ENCODE data around the gene ROM1. TPM values are rescaled to one million over a fixed set of nuclear protein-coding genes. Genes with fewer than 3 reads are reported as not detected.
A peak's percentile ranks its signal among the peaks of the same experiment; 100 is the strongest.

ROM1 gene
- total and polyA plus RNA-seq, 2 donors from 2014 or later, result 7.9 to 11.1 TPM

DNA sequence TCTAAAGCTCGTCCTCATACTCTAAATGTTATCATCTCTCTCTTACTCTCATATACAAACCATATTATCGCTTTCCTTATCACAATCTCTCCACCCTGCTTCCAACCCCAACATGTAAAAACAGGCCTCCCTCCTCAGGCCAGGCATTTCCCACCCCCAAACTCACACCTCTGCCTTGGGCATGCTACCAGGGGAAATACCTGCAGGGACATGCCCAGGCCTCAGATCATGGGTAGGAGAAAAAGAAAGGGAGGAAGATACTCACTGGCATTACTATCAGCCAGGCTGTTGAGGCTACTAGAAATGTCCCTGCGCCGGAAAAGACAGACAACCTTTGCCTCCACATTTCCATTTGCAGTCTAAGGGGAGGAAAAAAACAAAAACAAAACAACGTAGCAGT lies 13.2 kb upstream of the ROM1 start:
- H3K4me1 ChIP-seq (ENCODE audit: control insufficient read depth in 2 of 3, insufficient read depth in 2 of 3, low read depth in 1 of 3, low read length in 3 of 3), result peaks cover 5 to 18% (median 17%) of the 10 kb centered on the region in 3 donors
- FAIRE-seq, result no peak

DNA sequence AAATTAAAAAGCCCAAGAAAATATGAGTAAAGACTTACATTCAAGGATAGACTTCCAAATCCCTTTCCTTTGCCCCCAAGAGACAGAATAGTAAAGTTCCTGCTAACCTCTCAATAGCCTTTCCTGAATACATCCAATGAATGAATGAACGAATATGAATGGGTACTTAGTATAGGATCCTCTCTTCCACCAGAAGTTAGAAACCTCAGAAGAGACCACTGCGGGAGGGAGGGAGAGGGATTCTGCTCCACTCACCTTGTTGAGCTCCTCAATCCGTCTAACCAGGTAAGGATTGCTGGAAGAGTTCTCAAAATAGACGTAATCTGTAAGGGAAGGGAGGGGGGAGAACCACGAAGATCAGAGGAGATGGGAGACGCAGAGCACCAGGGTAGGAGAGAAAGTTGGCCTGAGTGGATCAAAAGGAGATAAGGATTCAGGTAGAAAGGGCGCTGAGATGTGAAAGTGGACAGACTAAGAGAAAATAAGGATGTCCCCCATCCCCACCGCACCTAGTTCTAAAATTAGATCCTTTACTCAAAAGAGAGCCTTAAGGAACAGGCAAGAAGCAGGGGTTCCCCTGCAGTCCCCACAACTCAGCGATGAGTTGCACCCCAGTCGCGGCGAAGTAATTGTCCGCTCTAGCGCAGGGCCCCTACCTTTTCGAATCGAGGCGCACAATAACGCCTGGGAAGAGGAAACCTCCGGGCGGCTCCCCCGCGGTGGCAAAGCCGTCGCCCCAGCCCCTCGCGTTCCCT lies 12.5 kb upstream of the ROM1 start:
- no peak for FAIRE-seq
- Histone ChIP-seq H3K4me1 (ENCODE audit: control insufficient read depth in 2 of 3, insufficient read depth in 2 of 3, low read depth in 1 of 3, low read length in 3 of 3) (peaks cover 5 to 18% (median 17%) of the 10 kb centered on the region in 3 donors), H3K9ac (ENCODE audit: low read length in 3 of 3) (peak overlapping the region; percentile 74 to 79 (median 74)), H3K36me3 (ENCODE audit: control insufficient read depth in 2 of 3, insufficient read depth in 3 of 3, low read length in 3 of 3) (peaks cover 8 to 32% (median 29%) of the 10 kb centered on the region in 3 donors), H3K27me3 (ENCODE audit: control insufficient read depth, insufficient read depth, low read length) (no peaks in the 10 kb centered on the region), H3K27ac (ENCODE audit: low read depth in 2 of 2, low read length in 2 of 2) (peak overlapping the region; percentile 91 to 93), H3K9me3 (ENCODE audit: control insufficient read depth in 2 of 3, insufficient read depth in 1 of 3, low read length in 3 of 3) (no peaks in the 10 kb centered on the region), H3K4me3 (ENCODE audit: low read length in 3 of 3) (peak overlapping the region; percentile 64 to 77 (median 70))
- intact Hi-C loops (cut with DNase I), result no loop called here
- TF ChIP-seq, protein P1, sequence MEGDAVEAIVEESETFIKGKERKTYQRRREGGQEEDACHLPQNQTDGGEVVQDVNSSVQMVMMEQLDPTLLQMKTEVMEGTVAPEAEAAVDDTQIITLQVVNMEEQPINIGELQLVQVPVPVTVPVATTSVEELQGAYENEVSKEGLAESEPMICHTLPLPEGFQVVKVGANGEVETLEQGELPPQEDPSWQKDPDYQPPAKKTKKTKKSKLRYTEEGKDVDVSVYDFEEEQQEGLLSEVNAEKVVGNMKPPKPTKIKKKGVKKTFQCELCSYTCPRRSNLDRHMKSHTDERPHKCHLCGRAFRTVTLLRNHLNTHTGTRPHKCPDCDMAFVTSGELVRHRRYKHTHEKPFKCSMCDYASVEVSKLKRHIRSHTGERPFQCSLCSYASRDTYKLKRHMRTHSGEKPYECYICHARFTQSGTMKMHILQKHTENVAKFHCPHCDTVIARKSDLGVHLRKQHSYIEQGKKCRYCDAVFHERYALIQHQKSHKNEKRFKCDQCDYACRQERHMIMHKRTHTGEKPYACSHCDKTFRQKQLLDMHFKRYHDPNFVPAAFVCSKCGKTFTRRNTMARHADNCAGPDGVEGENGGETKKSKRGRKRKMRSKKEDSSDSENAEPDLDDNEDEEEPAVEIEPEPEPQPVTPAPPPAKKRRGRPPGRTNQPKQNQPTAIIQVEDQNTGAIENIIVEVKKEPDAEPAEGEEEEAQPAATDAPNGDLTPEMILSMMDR (IDR thresholded peaks at IDR 0.05; ENCODE audit: borderline replicate concordance, extremely low read depth, insufficient read depth), result no peak
- DNase-seq, result peak in 2 of 5 donors; percentile 23 to 30

More for the DNA sequence above, 13.2 kb upstream of the ROM1 start:
- Histone ChIP-seq H3K9me3 (ENCODE audit: control insufficient read depth in 2 of 3, insufficient read depth in 1 of 3, low read length in 3 of 3) (no peaks in the 10 kb centered on the region), H3K27ac (ENCODE audit: low read depth in 2 of 2, low read length in 2 of 2) (no peak overlapping the region), H3K27me3 (ENCODE audit: control insufficient read depth, insufficient read depth, low read length) (no peaks in the 10 kb centered on the region), H3K4me3 (ENCODE audit: low read length in 3 of 3) (peak overlapping the region; percentile 5 to 77 (median 64)), H3K9ac (ENCODE audit: low read length in 3 of 3) (peak overlapping the region; percentile 8 to 74 (median 74)), H3K36me3 (ENCODE audit: control insufficient read depth in 2 of 3, insufficient read depth in 3 of 3, low read length in 3 of 3) (peaks cover 8 to 35% (median 34%) of the 10 kb centered on the region in 3 donors)
- TF ChIP-seq, protein P1 (IDR thresholded peaks at IDR 0.05; ENCODE audit: borderline replicate concordance, extremely low read depth, insufficient read depth), result no peak
- intact Hi-C loops (cut with DNase I), result no loop called here
- DNase-seq, result peak in 1 of 5 donors; percentile 35

DNA sequence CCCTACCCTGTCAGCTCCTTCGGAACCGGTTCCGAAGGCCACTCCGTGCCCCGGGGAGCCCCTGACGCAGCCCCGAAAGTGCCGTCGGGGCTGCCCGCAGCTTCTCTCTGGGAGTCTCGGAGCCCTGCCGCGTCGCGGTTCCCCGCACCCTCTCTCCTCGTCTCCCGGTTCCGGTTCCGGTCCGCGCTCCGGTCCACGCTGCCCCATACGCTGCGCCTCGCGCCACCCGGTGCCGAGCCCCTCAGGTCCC lies 12.0 kb upstream of the ROM1 start:
- no peak for FAIRE-seq
- Histone ChIP-seq H3K9ac (ENCODE audit: low read length in 3 of 3) (peak overlapping the region; percentile 74 to 79 (median 74)), H3K27me3 (ENCODE audit: control insufficient read depth, insufficient read depth, low read length) (no peaks in the 10 kb centered on the region), H3K9me3 (ENCODE audit: control insufficient read depth in 2 of 3, insufficient read depth in 1 of 3, low read length in 3 of 3) (no peaks in the 10 kb centered on the region), H3K4me3 (ENCODE audit: low read length in 3 of 3) (peak overlapping the region; percentile 64 to 77 (median 70)), H3K4me1 (ENCODE audit: control insufficient read depth in 2 of 3, insufficient read depth in 2 of 3, low read depth in 1 of 3, low read length in 3 of 3) (peaks cover 5 to 18% (median 17%) of the 10 kb centered on the region in 3 donors), H3K36me3 (ENCODE audit: control insufficient read depth in 2 of 3, insufficient read depth in 3 of 3, low read length in 3 of 3) (peaks cover 8 to 32% (median 24%) of the 10 kb centered on the region in 3 donors), H3K27ac (ENCODE audit: low read depth in 2 of 2, low read length in 2 of 2) (peak overlapping the region; percentile 91 to 93)
- DNase-seq, result no peak
- TF ChIP-seq, protein P1 (IDR thresholded peaks at IDR 0.05; ENCODE audit: borderline replicate concordance, extremely low read depth, insufficient read depth), result no peak
- intact Hi-C loops (cut with DNase I), result no loop called here

All from kidney (tissue), 14 donors.